Hepatocyte (in vitro differentiated cells): Measurements from ENCODE around the gene STXBP6. TPM values are rescaled to one million over a fixed set of nuclear protein-coding genes. Genes with fewer than 3 reads are reported as not detected.

ENCODE experiments used
- DNase-seq: peaks from one replicate; pipeline ENCODE4 v3.0.0-alpha.2; 2016; ENCODE audit warnings: low spot score
- H2AFZ ChIP-seq: fragments of 200-600 bp; sonication (generic); 2 replicates; pipeline ENCODE4 v1.6.0; 2016; ENCODE audit warnings: antibody characterized with exemption, mild to moderate bottlenecking
- H3K27ac ChIP-seq: fragments of 200-600 bp; sonication (generic); 2 replicates; pipeline ENCODE4 v1.5.1; 2016; ENCODE audit warnings: mild to moderate bottlenecking
- H3K27me3 ChIP-seq: fragments of 200-600 bp; sonication (generic); 2 replicates; pipeline ENCODE4 v1.6.1; 2016
- H3K36me3 ChIP-seq: fragments of 200-600 bp; sonication (generic); replicated peaks from 2 replicates; pipeline ENCODE4 v1.5.1; 2016; ENCODE audit warnings: low read depth; ENCODE audit not compliant: insufficient read depth
- H3K4me1 ChIP-seq: fragments of 200-600 bp; sonication (generic); 2 replicates; pipeline ENCODE4 v1.5.1; 2016; ENCODE audit warnings: mild to moderate bottlenecking, moderate library complexity; ENCODE audit not compliant: insufficient read depth
- H3K4me2 ChIP-seq: fragments of 200-600 bp; sonication (generic); 2 replicates; pipeline ENCODE4 v1.6.0; 2016
- H3K4me3 ChIP-seq: fragments of 200-600 bp; sonication (generic); 2 replicates; pipeline ENCODE4 v1.5.1; 2016; ENCODE audit warnings: mild to moderate bottlenecking
- H3K79me2 ChIP-seq: fragments of 200-600 bp; sonication (generic); 2 replicates; pipeline ENCODE4 v1.6.0; 2017; ENCODE audit warnings: mild to moderate bottlenecking
- H3K9me2 ChIP-seq: fragments of 200-600 bp; sonication (generic); replicated peaks from 2 replicates; pipeline ENCODE4 v1.6.0; 2017; ENCODE audit warnings: mild to moderate bottlenecking; ENCODE audit not compliant: insufficient read depth
- H3K9me3 ChIP-seq: fragments of 200-600 bp; sonication (generic); 2 replicates; pipeline ENCODE4 v1.5.1; 2016; ENCODE audit warnings: low read depth, mild to moderate bottlenecking
- H4K20me1 ChIP-seq: fragments of 200-600 bp; sonication (generic); 2 replicates; pipeline ENCODE4 v1.6.0; 2016; ENCODE audit warnings: mild to moderate bottlenecking; ENCODE audit not compliant: insufficient read depth, poor library complexity, severe bottlenecking
- EZH2 ChIP-seq: fragments of 200-600 bp; sonication (generic); IDR thresholded peaks from 2 replicates; pipeline ENCODE4 v1.6.1; 2016; ENCODE audit warnings: antibody characterized with exemption, mild to moderate bottlenecking, borderline replicate concordance
- EZH2phosphoT487 ChIP-seq: fragments of 200-600 bp; sonication (generic); IDR thresholded peaks from one replicate; pipeline ENCODE4 v1.6.1; 2018; ENCODE audit warnings: antibody characterized with exemption, mild to moderate bottlenecking, low read depth, moderate library complexity; ENCODE audit not compliant: unreplicated experiment, severe bottlenecking
- WGBS: methylation state at CpG from one replicate; pipeline ENCODE4 v1.1.6; 2016; ENCODE audit warnings: low lambda C conversion rate; ENCODE audit errors: missing lambda C conversion rate; 5-methylcytosine and 5-hydroxymethylcytosine counted together
- polyA plus RNA-seq: library from polyadenylated mRNA; unstranded; fragments of >200 nt; fragmentation: Nextera tagmentation; extraction: Ambion mirVana; gene quantifications from 2 replicates; pipeline ENCODE4 v1.2.1, GENCODE V29; 2016
- total RNA-seq: library from RNA; depleted of rRNA; stranded (reverse); fragments of >200 nt; gene quantifications from 2 replicates; pipeline ENCODE4 v1.2.3, GENCODE V29; 2014
- TF ChIP-seq, protein P1 (sequence below): fragments of 200-600 bp; sonication (generic); IDR thresholded peaks from 2 replicates; pipeline ENCODE4 v1.5.1; 2016; ENCODE audit warnings: antibody characterized with exemption, mild to moderate bottlenecking; ENCODE audit not compliant: poor library complexity

The STXBP6 gene
- total and polyA plus RNA-seq, 2 experiments from 2014 or later, result 34.1 to 44.9 TPM

DNA sequence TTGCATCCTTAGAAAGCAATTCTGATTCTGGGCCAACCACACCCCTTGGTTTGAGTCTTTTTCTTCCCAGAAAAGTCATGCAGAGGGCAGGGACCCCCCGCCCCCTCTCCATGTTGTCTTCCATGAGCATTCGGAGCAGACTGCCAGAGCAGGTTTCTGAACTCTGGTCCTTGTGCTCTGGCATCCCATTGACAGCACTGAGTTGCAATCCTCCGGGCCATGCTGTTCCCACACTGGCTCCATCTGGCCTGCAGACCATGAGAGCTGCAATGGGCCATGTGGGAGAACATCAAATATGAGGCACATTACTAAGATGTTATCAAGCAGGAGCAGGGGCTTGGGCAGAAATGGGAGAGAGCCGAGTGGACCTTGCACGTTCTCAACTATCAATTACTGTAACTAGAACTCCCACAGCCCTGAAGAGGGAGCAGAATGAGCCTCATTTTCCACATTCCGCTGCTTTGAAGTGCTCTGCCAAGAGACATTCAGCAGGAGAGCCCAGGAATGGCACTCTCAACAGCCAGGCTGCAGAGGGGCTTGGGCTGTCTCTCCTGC lies 157.4 kb downstream of the STXBP6 start:
- no peak for TF ChIP-seq EZH2phosphoT487
- TF ChIP-seq EZH2, result no peak
- Histone ChIP-seq H4K20me1 (no peaks in the 10 kb centered on the region), H3K27ac (no peak overlapping the region), H3K4me3 (no peak overlapping the region), H3K9me3 (no peaks in the 10 kb centered on the region), H3K4me1 (peaks cover 7% of the 10 kb centered on the region), H3K27me3 (no peaks in the 10 kb centered on the region), H3K9me2 (no peaks in the 10 kb centered on the region), H3K4me2 (no peak overlapping the region), H3K36me3 (no peaks in the 10 kb centered on the region), H3K79me2 (peaks cover 34% of the 10 kb centered on the region), H2AFZ (no peak overlapping the region)
- no peak for DNase-seq
- 57% methylated on average over 6 of the region's 6 CpGs for WGBS

DNA sequence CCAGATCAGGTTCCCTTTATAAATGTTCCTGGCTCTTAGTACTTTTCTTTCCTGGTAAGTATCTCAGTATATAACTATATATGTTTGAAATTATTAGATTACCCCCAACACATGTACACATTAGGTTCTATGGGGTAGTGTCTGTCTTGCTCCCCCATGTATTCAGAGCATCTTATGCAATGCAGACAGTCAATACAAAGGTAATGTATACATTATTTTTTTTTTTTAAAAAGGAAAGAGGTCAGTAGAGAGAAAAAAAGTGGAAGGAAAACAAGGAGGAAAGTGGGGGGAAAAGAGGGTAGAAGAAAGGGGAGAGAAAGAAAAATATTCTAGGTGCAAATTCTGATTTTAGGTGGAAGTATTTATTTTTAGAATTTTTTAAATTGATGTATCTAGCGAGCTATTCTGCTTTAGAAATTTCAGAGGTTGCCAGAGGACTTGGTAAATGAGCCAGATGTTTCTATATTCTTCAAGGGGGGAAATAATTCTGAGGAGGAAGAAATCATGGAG lies 157.9 kb downstream of the STXBP6 start:
- no peak overlapping the region for H3K4me2 ChIP-seq
- no peaks in the 10 kb centered on the region for H4K20me1 ChIP-seq
- WGBS, result 100% methylated on average over 1 of the region's 1 CpG
- H3K9me2 ChIP-seq, result no peaks in the 10 kb centered on the region
- H3K4me1 ChIP-seq, result peaks cover 7% of the 10 kb centered on the region
- peaks cover 35% of the 10 kb centered on the region for H3K79me2 ChIP-seq
- no peaks in the 10 kb centered on the region for H3K27me3 ChIP-seq
- H3K9me3 ChIP-seq, result no peaks in the 10 kb centered on the region
- no peaks in the 10 kb centered on the region for H3K36me3 ChIP-seq
- no peak for TF ChIP-seq EZH2phosphoT487
- TF ChIP-seq, protein P1, sequence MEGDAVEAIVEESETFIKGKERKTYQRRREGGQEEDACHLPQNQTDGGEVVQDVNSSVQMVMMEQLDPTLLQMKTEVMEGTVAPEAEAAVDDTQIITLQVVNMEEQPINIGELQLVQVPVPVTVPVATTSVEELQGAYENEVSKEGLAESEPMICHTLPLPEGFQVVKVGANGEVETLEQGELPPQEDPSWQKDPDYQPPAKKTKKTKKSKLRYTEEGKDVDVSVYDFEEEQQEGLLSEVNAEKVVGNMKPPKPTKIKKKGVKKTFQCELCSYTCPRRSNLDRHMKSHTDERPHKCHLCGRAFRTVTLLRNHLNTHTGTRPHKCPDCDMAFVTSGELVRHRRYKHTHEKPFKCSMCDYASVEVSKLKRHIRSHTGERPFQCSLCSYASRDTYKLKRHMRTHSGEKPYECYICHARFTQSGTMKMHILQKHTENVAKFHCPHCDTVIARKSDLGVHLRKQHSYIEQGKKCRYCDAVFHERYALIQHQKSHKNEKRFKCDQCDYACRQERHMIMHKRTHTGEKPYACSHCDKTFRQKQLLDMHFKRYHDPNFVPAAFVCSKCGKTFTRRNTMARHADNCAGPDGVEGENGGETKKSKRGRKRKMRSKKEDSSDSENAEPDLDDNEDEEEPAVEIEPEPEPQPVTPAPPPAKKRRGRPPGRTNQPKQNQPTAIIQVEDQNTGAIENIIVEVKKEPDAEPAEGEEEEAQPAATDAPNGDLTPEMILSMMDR, result no peak
- no peak for TF ChIP-seq EZH2
- H2AFZ ChIP-seq, result no peak overlapping the region
- H3K27ac ChIP-seq, result no peak overlapping the region
- DNase-seq, result no peak
- no peak overlapping the region for H3K4me3 ChIP-seq

DNA sequence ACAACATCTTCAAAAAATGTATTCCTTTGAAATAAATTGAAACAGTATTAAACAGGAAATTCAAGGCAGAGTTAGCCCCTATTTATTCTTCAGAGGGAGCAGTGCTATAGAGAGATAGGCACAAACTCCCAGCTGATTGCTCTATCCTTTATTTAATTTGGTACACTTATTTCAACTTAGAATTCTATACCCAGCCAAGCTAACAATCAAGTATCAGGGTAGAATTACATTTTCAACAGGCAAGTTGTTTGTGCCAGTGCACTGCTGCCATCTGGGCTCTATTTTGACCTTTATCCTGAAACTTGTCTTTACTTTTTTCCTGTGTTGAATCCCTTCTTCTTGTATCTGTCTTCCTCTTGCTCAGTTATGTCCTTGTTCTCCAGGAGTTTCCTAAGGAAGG lies 159.2 kb downstream of the STXBP6 start:
- H4K20me1 ChIP-seq, result no peaks in the 10 kb centered on the region
- H3K4me3 ChIP-seq, result no peak overlapping the region
- H3K4me1 ChIP-seq, result peaks cover 14% of the 10 kb centered on the region
- no peaks in the 10 kb centered on the region for H3K36me3 ChIP-seq
- no peaks in the 10 kb centered on the region for H3K9me3 ChIP-seq
- TF ChIP-seq EZH2 (no peak), EZH2phosphoT487 (no peak)
- TF ChIP-seq, protein P1, result no peak
- H2AFZ ChIP-seq, result no peak overlapping the region
- no peak overlapping the region for H3K27ac ChIP-seq
- no peaks in the 10 kb centered on the region for H3K9me2 ChIP-seq
- peaks cover 35% of the 10 kb centered on the region for H3K79me2 ChIP-seq
- no peak overlapping the region for H3K4me2 ChIP-seq
- no peak for DNase-seq
- H3K27me3 ChIP-seq, result no peaks in the 10 kb centered on the region

DNA sequence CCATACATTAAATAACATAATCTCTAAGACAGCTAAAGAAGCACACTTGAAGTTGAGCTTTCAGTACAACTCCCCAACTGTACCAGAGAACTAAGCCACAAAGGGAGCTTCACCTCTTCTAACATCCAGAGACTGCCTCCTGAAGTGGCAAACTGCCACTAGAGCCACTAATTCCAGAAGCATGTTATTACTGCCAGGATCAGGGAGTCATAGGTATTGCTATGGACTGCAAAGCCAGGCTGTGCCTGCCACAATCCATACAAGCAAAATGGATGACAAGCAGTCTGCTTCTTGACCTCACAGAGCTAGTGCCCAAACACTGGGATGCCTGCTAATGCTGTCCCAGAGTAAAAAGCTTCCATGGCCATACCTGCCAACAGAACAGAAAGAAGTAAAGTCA lies 160.1 kb downstream of the STXBP6 start:
- H3K27ac ChIP-seq, result no peak overlapping the region
- H3K9me2 ChIP-seq, result no peaks in the 10 kb centered on the region
- no peaks in the 10 kb centered on the region for H3K36me3 ChIP-seq
- DNase-seq, result no peak
- no peaks in the 10 kb centered on the region for H3K9me3 ChIP-seq
- TF ChIP-seq EZH2phosphoT487 (no peak), EZH2 (no peak)
- no peak overlapping the region for H3K4me3 ChIP-seq
- H2AFZ ChIP-seq, result no peak overlapping the region
- H3K4me2 ChIP-seq, result no peak overlapping the region
- no peaks in the 10 kb centered on the region for H4K20me1 ChIP-seq
- H3K4me1 ChIP-seq, result peaks cover 12% of the 10 kb centered on the region
- no peaks in the 10 kb centered on the region for H3K27me3 ChIP-seq
- H3K79me2 ChIP-seq, result peaks cover 33% of the 10 kb centered on the region
